Inflammatory macrophage treated with lipopolysaccharide for 4 hours (primary cell): ENCODE measurements around the gene PIPOX.

Source experiments
- DNase-seq: peaks from one replicate; pipeline ENCODE4 v3.0.0-alpha.2; 2020

PIPOX gene

GRCh38 chr17:29103341-29103740, 60.4 kb downstream of the PIPOX start:
- DNase-seq, result no peak
